ENCODE results near the gene C2orf69.
A peak's percentile ranks its signal among the peaks of the same experiment; 100 is the strongest.
"Not testable (repeated sequence)": the region's sequence is repeated elsewhere in the genome, so short reads cannot be mapped to it uniquely, and the experiment has no call there.

Gene C2orf69

GRCh38 chr2:199911052-199911876, at the start of gene C2orf69:
Gene C2orf69, plus strand, starts transcription at chr2:199911293. Its CDS starts 146 bp downstream, at chr2:199911439.
- peak; percentile 98 for DNase-seq (ENCODE audit: low spot score)

GRCh38 chr2:199862788-199863187, 48.3 kb upstream of the C2orf69 start:
- no peak for DNase-seq (ENCODE audit: low spot score)

- DNase-seq (ENCODE audit: low spot score), result no peak
These were observed 45.2 kb upstream of the C2orf69 start for GRCh38 chr2:199865905-199866304.

GRCh38 chr2:199868431-199869226, 42.5 kb upstream of the C2orf69 start:
- no peak for DNase-seq (ENCODE audit: low spot score)

- no peak for DNase-seq (ENCODE audit: low spot score)
These were observed 41.9 kb upstream of the C2orf69 start for GRCh38 chr2:199869227-199869541.

- DNase-seq (ENCODE audit: low spot score), result no peak
These were observed 41.4 kb upstream of the C2orf69 start for GRCh38 chr2:199869653-199870052.

- DNase-seq (ENCODE audit: low spot score), result no peak
These were observed 40.5 kb upstream of the C2orf69 start for GRCh38 chr2:199870581-199870980.

- no peak for DNase-seq (ENCODE audit: low spot score)
These were observed 36.9 kb upstream of the C2orf69 start for GRCh38 chr2:199874209-199874608.

GRCh38 chr2:199875400-199875799, 35.7 kb upstream of the C2orf69 start:
- no peak for DNase-seq (ENCODE audit: low spot score)

- no peak for DNase-seq (ENCODE audit: low spot score)
These were observed 28.4 kb upstream of the C2orf69 start for GRCh38 chr2:199882667-199883066.

- peak; percentile 4 for DNase-seq (ENCODE audit: low spot score)
These were observed 27.4 kb upstream of the C2orf69 start for GRCh38 chr2:199883474-199884212.

- no peak for DNase-seq (ENCODE audit: low spot score)
These were observed 15.7 kb upstream of the C2orf69 start for GRCh38 chr2:199895406-199895805.

- DNase-seq (ENCODE audit: low spot score), result no peak
These were observed 14.5 kb upstream of the C2orf69 start for GRCh38 chr2:199896617-199897016.

- no peak for DNase-seq (ENCODE audit: low spot score)
These were observed 9.2 kb upstream of the C2orf69 start for GRCh38 chr2:199901942-199902341.

GRCh38 chr2:199902486-199903110, 8.5 kb upstream of the C2orf69 start:
- no peak for DNase-seq (ENCODE audit: low spot score)

- DNase-seq (ENCODE audit: low spot score), result no peak
These were observed 8.0 kb upstream of the C2orf69 start for GRCh38 chr2:199903111-199903510.

GRCh38 chr2:199907008-199907714, 3.9 kb upstream of the C2orf69 start:
- peak; percentile 13 for DNase-seq (ENCODE audit: low spot score)

- no peak for DNase-seq (ENCODE audit: low spot score)
These were observed 598 bp upstream of the C2orf69 start for GRCh38 chr2:199910338-199911051.

GRCh38 chr2:199911877-199912161, 726 bp downstream of the C2orf69 start:
- DNase-seq (ENCODE audit: low spot score), result no peak

GRCh38 chr2:199912553-199913114, 1.5 kb downstream of the C2orf69 start:
- not testable (repeated sequence) for DNase-seq (ENCODE audit: low spot score)
